Rectal smooth muscle tissue (tissue), 1 donor: ENCODE data around the gene RNF5.

Experiments used
- H3K27ac ChIP-seq: one replicate; pipeline ENCODE4 v1.7.0; 2013; ENCODE audit warnings: low read depth, low read length, inconsistent platforms
- H3K27me3 ChIP-seq: one replicate; pipeline ENCODE4 v1.7.0; 2013; ENCODE audit warnings: low read length; ENCODE audit not compliant: control insufficient read depth, insufficient read depth
- H3K36me3 ChIP-seq: one replicate; pipeline ENCODE4 v1.7.0; 2013; ENCODE audit warnings: low read length; ENCODE audit not compliant: control insufficient read depth, insufficient read depth
- H3K4me1 ChIP-seq: one replicate; pipeline ENCODE4 v1.7.0; 2013; ENCODE audit warnings: low read length; ENCODE audit not compliant: control insufficient read depth, insufficient read depth
- H3K4me3 ChIP-seq: one replicate; pipeline ENCODE4 v1.7.0; 2013; ENCODE audit warnings: low read length
- H3K9ac ChIP-seq: one replicate; pipeline ENCODE4 v1.7.0; 2013; ENCODE audit warnings: low read length

Gene RNF5

GRCh38 chr6:32215617-32216016, 37.4 kb downstream of the RNF5 start:
- H3K4me1 ChIP-seq = no peaks in the 10 kb centered on the region
- H3K27me3 ChIP-seq = no peaks in the 10 kb centered on the region
- no peaks in the 10 kb centered on the region for H3K36me3 ChIP-seq
- H3K9ac ChIP-seq = no peak overlapping the region
- H3K4me3 ChIP-seq = no peak overlapping the region
- H3K27ac ChIP-seq = no peak overlapping the region

DNA sequence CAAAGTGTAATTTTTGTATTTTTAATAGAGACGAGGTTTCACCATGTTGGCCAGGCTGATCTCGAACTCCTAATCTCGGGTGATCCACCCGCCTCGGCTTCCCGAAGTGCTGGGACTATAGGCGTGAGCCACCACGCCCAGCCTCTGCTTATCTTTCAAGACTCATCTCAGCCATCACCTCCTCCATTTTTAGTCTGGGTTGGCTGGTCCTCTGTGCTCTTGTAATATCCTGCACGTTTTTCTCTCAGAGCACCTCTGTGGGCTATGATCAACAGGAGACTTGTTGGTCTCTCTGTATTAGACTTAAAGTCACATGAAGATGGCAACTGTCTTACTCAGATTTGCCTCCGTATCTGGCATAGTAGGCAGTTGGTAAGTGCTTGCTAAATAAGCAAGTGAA, 38.1 kb downstream of the RNF5 start:
- no peak overlapping the region for H3K27ac ChIP-seq
- no peaks in the 10 kb centered on the region for H3K36me3 ChIP-seq

GRCh38 chr6:32216998-32217397, 38.8 kb downstream of the RNF5 start:
- H3K27ac ChIP-seq = no peak overlapping the region
- no peaks in the 10 kb centered on the region for H3K4me1 ChIP-seq
- no peak overlapping the region for H3K4me3 ChIP-seq
- H3K27me3 ChIP-seq = no peaks in the 10 kb centered on the region
- no peaks in the 10 kb centered on the region for H3K36me3 ChIP-seq
- H3K9ac ChIP-seq = no peak overlapping the region

More for the DNA sequence above, 38.1 kb downstream of the RNF5 start:
- Histone ChIP-seq H3K4me3 (no peak overlapping the region), H3K27me3 (no peaks in the 10 kb centered on the region), H3K4me1 (no peaks in the 10 kb centered on the region), H3K9ac (no peak overlapping the region)

DNA sequence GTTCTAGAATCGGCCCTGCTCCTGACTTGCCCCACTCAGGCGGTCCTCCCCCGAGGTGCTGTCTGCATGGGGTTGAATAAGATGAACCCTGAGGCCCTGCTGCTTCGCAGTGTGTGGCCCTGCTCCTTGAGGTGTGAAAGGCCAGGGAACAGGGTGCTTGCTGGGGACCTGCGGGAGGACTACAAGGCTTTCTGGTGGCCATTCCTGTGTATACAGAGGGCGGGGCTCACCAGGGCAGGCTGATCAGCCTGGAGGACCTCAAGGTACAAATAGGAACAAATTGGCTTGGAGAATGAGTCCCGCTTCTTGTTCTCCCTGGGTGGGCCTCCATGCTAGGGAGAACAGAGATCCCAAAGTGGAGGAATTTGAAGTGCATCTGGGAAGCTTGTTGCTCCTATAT, 40.0 kb downstream of the RNF5 start:
- no peaks in the 10 kb centered on the region for H3K4me1 ChIP-seq
- no peak overlapping the region for H3K9ac ChIP-seq
- no peaks in the 10 kb centered on the region for H3K27me3 ChIP-seq
- no peaks in the 10 kb centered on the region for H3K36me3 ChIP-seq
- H3K27ac ChIP-seq = no peak overlapping the region
- H3K4me3 ChIP-seq = no peak overlapping the region

GRCh38 chr6:32220021-32220420, 41.8 kb downstream of the RNF5 start:
- Histone ChIP-seq H3K9ac (no peak overlapping the region), H3K4me1 (no peaks in the 10 kb centered on the region), H3K36me3 (no peaks in the 10 kb centered on the region), H3K27me3 (no peaks in the 10 kb centered on the region), H3K4me3 (no peak overlapping the region), H3K27ac (no peak overlapping the region)

- no peaks in the 10 kb centered on the region for H3K4me1 ChIP-seq
- no peak overlapping the region for H3K4me3 ChIP-seq
- H3K9ac ChIP-seq = no peak overlapping the region
- H3K27ac ChIP-seq = no peak overlapping the region
- H3K36me3 ChIP-seq = no peaks in the 10 kb centered on the region
- no peaks in the 10 kb centered on the region for H3K27me3 ChIP-seq
Observed at GRCh38 chr6:32222333-32223230, 44.4 kb downstream of the RNF5 start.

DNA sequence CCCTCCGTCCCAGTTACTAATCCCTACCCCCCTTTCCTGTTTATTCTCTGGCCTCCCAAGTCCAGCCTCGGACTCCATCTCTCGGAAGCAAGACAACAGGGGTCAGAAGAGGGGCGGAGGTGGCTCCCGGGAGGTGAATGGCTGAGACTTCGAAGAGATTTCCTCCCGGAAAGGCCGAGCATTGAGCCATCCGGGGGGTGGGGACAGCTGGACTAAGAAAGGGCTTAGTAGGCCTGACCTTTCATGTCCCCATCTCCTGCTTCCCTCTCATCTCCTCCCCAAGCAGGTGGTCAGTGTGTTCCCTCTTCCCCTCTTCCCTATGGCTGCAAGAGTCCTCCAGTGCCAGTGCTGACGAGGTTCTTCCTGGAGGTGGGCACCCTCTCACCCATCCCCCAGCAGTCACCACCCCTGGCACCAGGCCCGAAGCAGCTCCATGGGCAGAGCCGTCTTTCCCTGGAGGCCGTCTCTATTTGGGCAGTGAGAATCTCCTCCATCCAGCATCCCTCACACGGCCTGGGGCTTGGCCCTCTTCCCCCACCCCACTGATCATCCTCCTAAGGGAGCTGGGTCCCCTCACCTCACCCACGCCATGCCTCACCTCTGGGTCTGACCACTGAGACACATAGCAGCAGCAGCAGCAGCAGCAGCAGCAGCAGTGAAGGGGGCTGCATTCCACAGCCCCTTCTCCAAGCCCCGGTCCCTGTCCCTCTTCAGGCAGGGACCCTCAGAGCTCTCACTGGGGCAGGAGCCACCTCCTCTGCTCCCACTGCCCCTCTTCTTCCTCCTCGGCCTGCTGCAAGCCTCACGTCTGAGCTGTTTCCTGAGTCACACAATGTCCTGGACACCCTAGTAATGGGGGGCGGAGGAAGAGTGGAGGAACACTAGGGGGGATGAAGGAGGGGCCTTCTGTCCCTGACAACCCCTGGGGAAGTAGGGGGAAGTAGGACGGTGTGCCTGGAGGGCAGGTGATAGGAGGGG, 45.3 kb downstream of the RNF5 start, which contains the start of gene NOTCH4:
Gene NOTCH4 (minus strand): TSS at position 810 of the 978 bp plus-strand sequence. CDS start 139 bp downstream, at position 671.
- no peaks in the 10 kb centered on the region for H3K4me1 ChIP-seq

GRCh38 chr6:32224696-32225095, 46.5 kb downstream of the RNF5 start:
- Histone ChIP-seq H3K36me3 (no peaks in the 10 kb centered on the region), H3K9ac (no peak overlapping the region), H3K4me3 (no peak overlapping the region), H3K27ac (no peak overlapping the region), H3K4me1 (no peaks in the 10 kb centered on the region), H3K27me3 (peaks cover 2% of the 10 kb centered on the region)

More for the DNA sequence above, 45.3 kb downstream of the RNF5 start, which contains the start of gene NOTCH4:
- no peaks in the 10 kb centered on the region for H3K36me3 ChIP-seq
- H3K27me3 ChIP-seq = peaks cover 2% of the 10 kb centered on the region
- H3K4me3 ChIP-seq = no peak within 1 kb of the TSS
- H3K9ac ChIP-seq = no peak within 1 kb of the TSS
- no peak within 1 kb of the TSS for H3K27ac ChIP-seq

DNA sequence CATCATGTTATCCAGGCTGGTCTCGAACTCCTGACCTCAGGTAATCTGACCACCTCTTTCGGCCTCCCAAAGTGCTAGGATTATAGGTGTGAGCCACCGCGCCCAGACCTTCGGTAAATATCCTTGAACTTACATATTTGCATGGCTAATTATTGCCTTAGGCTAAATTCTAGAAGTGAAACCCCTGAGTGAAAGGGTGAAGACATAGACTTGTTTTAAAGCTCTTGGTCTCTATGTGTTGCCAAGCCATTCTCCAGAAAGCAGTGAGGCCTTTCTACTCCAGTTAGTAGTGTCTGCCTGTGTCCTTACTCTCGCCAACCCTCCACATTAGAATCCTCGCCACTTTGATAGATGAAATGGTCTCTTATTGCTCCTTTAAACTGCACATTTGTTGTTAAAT, 48.2 kb downstream of the RNF5 start:
- H3K27ac ChIP-seq = no peak overlapping the region
- no peak overlapping the region for H3K4me3 ChIP-seq
- no peak overlapping the region for H3K9ac ChIP-seq
- peaks cover 2% of the 10 kb centered on the region for H3K27me3 ChIP-seq
- no peaks in the 10 kb centered on the region for H3K36me3 ChIP-seq
- no peaks in the 10 kb centered on the region for H3K4me1 ChIP-seq
